HG03342 (cell line): ENCODE measurements around the gene ORC4.
A peak's percentile ranks its signal among the peaks of the same experiment; 100 is the strongest.

Experiments
- ATAC-seq: cut with Tn5 transposase; IDR thresholded peaks from one replicate; pipeline ENCODE4 v1.9.1; 2021; ENCODE audit warnings: mild to moderate bottlenecking, moderate library complexity; ENCODE audit not compliant: unreplicated experiment

The ORC4 gene

GRCh38 chr2:147937744-147938349 is 82.7 kb downstream of the ORC4 start:
- ATAC-seq = peak; percentile 71

DNA sequence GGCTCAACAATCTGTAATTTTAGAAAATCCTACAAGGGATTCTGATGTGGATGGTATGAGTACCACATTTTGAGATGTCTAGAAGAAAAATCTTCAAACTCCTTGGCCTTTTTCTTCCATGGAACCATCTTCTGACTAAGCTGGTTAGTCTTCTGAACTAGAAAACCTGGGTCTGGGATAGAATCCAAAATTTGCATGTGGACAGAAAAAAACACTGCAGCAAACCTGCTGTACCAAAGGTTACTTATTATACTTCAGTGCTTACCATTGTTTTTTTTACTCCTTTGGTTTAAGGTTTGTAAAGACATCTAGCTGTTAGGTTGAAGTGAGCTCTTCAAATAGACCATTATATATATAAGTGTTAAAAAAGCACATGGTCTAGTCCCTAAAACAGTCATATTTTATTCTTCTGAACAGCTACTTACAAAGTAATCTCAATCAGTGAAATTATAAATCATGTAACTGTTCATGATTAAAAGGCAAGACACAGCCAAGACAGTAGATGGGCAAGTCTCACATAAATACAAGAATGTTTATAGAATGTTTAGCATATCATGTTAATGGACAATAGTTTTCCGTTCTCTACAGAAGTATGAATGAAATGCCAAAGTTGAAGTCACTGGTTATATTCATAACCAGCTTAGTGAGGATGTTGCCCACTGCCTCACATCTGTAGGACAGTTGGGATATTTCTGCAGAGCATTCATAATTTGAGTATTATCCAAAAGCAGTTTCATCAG is 85.5 kb downstream of the ORC4 start:
- ATAC-seq = no peak

DNA sequence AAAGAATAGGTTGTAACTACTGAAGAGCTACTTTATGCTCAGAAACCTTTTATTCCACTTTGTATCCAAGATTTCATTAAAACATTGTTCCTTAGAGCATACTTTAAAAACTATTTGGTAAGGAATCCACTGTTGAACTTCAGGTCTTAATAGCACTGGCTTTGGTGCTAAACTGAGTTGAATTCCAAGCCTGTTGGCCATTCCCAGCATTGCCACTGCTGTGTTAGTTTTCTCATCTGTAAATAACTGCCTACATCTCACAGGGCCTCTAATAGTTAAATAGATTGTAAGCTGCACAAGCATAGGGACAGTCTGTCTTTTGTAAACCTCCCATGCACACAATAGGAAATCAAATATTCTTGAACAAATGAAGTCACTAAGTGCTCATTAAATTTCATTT is 86.6 kb downstream of the ORC4 start:
- ATAC-seq = no peak

GRCh38 chr2:147927053-147927588 is 93.4 kb downstream of the ORC4 start:
- ATAC-seq = no peak

DNA sequence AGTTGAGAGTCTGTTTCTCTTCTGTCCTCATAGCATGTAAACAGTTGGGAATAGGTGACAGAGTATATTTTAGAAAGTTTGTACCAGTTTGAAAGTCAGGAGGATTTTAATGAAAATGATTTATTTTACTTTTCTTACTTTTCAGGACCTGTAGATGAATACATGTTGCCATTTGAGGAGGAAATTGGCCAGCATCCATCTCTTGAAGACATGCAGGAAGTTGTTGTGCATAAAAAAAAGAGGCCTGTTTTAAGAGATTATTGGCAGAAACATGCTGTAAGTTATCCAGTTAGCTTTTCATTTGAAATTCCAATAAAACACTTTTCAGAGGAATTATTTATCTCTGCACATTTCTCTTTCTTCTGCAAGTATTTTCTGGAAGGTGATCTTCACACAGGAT is 94.7 kb downstream of the ORC4 start:
- ATAC-seq = no peak

DNA sequence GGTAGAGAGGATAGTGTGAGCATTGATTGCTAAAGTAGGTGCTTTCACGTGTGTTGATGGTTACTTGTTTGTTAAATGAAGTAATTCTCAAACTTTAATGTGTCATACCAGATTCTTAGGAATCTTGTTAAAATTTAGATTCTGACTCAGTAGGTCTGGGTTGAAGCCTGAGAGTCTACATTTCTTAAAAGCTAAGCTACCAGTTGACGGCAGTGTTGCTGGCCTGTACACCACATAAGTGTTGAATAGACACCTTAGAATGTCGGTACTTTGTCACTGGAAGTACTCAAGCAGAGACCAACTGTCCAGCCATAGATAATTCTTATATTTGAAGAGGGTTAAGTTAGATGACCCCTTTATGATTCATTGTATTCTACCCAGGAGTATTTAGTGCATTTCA is 95.9 kb downstream of the ORC4 start:
- no peak for ATAC-seq

DNA sequence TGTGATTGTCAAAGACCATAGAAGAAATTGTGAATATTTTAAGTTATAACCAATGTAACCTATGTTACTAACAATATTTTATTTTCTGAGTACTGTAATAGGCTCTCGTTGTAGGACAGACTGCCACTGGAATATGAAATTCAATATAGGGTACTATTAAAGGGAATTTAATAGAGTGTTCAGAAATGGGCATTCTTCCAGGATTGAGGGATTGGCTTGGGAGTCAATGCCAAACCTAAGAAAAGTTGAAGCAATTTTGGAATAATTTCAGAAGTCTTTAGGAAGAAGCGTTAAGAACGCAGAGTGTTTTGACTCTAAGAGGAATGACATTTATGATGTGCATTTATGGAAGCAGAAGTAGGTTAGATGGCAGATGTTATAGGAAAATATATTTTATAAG is 96.7 kb downstream of the ORC4 start:
- ATAC-seq = no peak

- no peak for ATAC-seq
Measured at GRCh38 chr2:147917161-147917560, 103.4 kb downstream of the ORC4 start.

GRCh38 chr2:147916723-147917122 is 103.8 kb downstream of the ORC4 start:
- ATAC-seq = no peak

GRCh38 chr2:147916067-147916466 is 104.5 kb downstream of the ORC4 start:
- no peak for ATAC-seq

DNA sequence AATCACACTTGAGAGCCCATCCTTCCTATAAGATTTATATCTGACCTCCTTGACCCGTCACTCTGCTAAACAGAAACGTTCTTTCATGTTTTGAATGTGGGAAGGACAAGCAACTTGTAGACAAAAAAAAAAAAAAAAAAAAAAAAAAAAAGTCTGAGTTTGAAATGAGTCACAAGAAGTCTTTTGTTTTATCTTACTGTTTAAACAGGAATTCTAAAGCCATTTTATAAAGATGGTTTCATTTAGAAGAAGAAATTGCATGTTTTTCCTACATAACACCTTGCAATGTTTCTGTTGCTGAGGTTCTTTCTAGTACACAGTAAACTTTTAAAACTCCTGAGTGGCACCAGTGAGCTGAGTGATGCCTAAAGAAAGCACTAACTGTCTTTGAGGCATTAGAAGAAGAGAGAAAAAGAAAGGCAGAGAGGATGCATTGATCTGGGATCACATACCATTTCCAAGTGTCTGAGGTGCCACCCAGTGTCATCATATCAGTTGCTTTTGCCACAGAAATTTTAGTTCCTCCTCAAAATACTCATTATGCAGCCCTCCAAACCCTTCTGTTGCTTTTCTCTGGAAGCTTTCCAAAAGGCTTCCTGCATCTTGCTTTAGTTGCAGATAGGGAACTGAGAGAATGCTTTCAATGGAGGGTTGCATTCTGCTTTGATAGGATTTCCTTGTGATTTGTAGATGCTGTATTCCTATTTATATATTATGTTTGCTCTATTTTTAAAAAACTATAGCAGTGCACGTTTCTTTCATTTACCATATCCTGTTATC is 106.6 kb downstream of the ORC4 start:
- ATAC-seq = no peak

- peak; percentile 47 for ATAC-seq
Measured at GRCh38 chr2:147910990-147911473, 109.5 kb downstream of the ORC4 start.

DNA sequence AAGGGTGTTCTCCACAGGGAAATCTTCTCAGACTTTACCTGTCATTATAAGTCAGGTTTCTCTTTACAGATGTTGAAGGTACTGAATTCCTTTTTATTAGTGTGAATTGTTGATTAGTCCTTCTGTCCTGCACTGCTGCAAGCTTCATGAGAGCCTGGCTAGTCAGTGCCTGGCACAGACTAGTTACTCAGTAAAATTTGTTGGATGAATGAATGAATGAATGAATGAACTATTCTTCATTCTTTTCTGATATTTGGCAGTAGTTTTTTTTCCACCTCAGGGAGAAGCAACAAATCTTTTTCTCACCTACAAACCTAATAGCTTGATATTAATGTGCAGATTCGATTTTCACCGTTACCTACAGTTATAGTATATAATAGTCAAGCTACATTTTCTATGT is 111.4 kb downstream of the ORC4 start:
- ATAC-seq = no peak

GRCh38 chr2:147904051-147904450 is 116.5 kb downstream of the ORC4 start:
- no peak for ATAC-seq

DNA sequence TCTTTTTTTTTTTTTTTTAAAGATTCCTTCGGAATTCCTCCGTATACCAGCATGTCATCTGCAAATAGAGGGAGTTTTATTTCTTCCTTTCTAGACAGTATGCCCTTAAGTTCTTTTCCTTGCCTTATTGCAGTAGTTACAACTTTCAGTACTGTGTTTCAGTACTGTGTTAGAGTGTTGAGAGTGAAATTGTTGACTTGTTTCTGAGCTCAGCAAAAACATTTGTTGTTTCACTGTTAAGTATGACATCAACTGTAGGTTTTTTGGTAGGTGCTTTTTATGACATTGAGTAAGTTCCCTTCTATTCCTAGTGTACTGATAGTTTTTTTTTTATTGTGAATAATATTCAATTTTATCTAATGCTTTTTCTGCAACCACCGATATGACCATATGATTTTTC is 131.9 kb downstream of the ORC4 start:
- ATAC-seq = peak; percentile 71

DNA sequence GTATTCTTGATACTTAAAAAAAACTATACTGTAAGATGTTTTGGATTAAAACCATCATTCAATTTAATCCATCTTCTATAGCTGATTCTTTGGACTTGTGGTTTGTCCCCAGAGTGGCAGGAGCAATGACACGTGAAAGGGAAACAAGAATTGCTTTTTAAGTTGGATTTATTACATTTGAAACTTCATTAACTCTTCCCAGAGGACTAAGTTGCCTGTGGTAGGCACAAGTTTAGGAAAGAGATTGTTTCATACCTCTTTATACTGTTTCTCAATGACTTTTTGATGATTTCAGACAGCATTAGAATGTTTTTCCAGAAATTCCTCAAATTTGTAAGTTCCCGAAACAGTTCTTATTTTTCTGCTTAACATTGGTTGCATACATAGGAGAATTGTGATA is 134.4 kb downstream of the ORC4 start:
- ATAC-seq = no peak

GRCh38 chr2:147884830-147885229 is 135.7 kb downstream of the ORC4 start:
- no peak for ATAC-seq

GRCh38 chr2:147882631-147883030 is 137.9 kb downstream of the ORC4 start:
- no peak for ATAC-seq
